HCT116 (cell line): ENCODE data around the gene MBD5. TPM values are rescaled to one million over a fixed set of nuclear protein-coding genes. Genes with fewer than 3 reads are reported as not detected.

Source experiments
- ATAC-seq: fragments of 200-7000 bp; cut with Tn5 transposase; 2 replicates; pipeline ENCODE4 v1.9.1; 2020; ENCODE audit warnings: mild to moderate bottlenecking, moderate library complexity
- BruUV-seq: library from RNA; stranded (reverse); fragments of 400-500 nt; replicated peaks from 2 replicates; lab custom pipeline; 2021; lab: Mats Ljungman, UMichigan
- CTCF ChIA-PET: fragments of 300-600 bp; sonication (Branson Sonifier 250); formaldehyde crosslinking; loops from one replicate; lab custom pipeline; 2021; ENCODE audit warnings: antibody characterized with exemption; lab: Charles Lee
- POLR2A ChIA-PET: fragments of 300-600, 350-600 bp; sonication (Branson Sonifier 250); formaldehyde crosslinking; loops from one replicate; lab custom pipeline; 2021; ENCODE audit warnings: antibody characterized with exemption; lab: Charles Lee
- RAD21 ChIA-PET, 2 experiments: fragments of 300-600 bp; sonication (Branson Sonifier 250); formaldehyde crosslinking; loops; one replicate each; lab custom pipeline; 2023; ENCODE audit warnings: low total read pairs in 2 of 2; ENCODE audit not compliant: uncharacterized antibody in 2 of 2, unreplicated experiment in 2 of 2, low non-redundant PET in 1 of 2; lab: Charles Lee
- DNase-seq: peaks from one replicate; pipeline ENCODE4 v3.0.0-alpha.2; 2010; ENCODE audit warnings: low read depth, low spot score
- H2AFZ ChIP-seq: fragments of 200-600 bp; shearing (Covaris generic), sonication (generic); 2 replicates; pipeline ENCODE4 v1.6.1; 2017; ENCODE audit warnings: low read depth, mixed run types, mixed read lengths, antibody characterized with exemption, low read length; ENCODE audit not compliant: poor library complexity, severe bottlenecking
- H3K27ac ChIP-seq: 2 replicates; pipeline ENCODE4 v1.5.1; 2012; ENCODE audit warnings: low read depth, low read length
- H3K27me3 ChIP-seq: fragments of 200-600 bp; sonication (generic); 2 replicates; pipeline ENCODE4 v1.6.1; 2016; ENCODE audit warnings: mixed run types, low read length, mixed read lengths; ENCODE audit not compliant: insufficient read depth
- H3K36me3 ChIP-seq, 2 experiments: fragments of 200-500 bp in 1 of 2; fragments of 200-600 bp in 1 of 2; sonication (Bioruptor generic) in 1 of 2; sonication (generic) in 1 of 2; 2 replicates each; pipeline versions ENCODE4 v1.5.1 to v1.6.1; 2014 to 2016; ENCODE audit warnings: low read length in 2 of 2, inconsistent platforms in 1 of 2, mixed read lengths in 1 of 2, mixed run types in 1 of 2; ENCODE audit not compliant: insufficient read depth in 2 of 2, control insufficient read depth in 1 of 2
- H3K4me1 ChIP-seq, 2 experiments: fragments of 200-600 bp in 1 of 2; sonication (generic) in 1 of 2; 2 replicates each; pipeline versions ENCODE4 v1.5.1 to v1.6.1; 2012 to 2017; ENCODE audit warnings: low read length in 2 of 2, inconsistent platforms in 1 of 2, mild to moderate bottlenecking in 1 of 2, mixed read lengths in 1 of 2, mixed run types in 1 of 2, moderate library complexity in 1 of 2; ENCODE audit not compliant: insufficient read depth in 2 of 2, control insufficient read depth in 1 of 2
- H3K4me2 ChIP-seq: fragments of 200-600 bp; sonication (generic); 2 replicates; pipeline ENCODE4 v1.6.1; 2017; ENCODE audit warnings: mixed run types, low read length, mixed read lengths
- H3K4me3 ChIP-seq, 2 experiments: fragments of 200-600 bp in 1 of 2; sonication (generic) in 1 of 2; replicated peaks in 1 of 2; 2 replicates each; pipeline ENCODE4 v1.5.1; 2011 to 2016; ENCODE audit warnings: low read length in 2 of 2, control low read depth in 1 of 2, low read depth in 1 of 2, mild to moderate bottlenecking in 1 of 2, mixed read lengths in 1 of 2, mixed run types in 1 of 2
- H3K79me2 ChIP-seq: fragments of 200-600 bp; sonication (generic); 2 replicates; pipeline ENCODE4 v1.6.1; 2017; ENCODE audit warnings: mild to moderate bottlenecking, mixed run types, low read length, moderate library complexity, mixed read lengths; ENCODE audit not compliant: insufficient read depth
- H3K9ac ChIP-seq: fragments of 200-600 bp; sonication (generic); 2 replicates; pipeline ENCODE4 v1.6.1; 2016; ENCODE audit warnings: low read length, mixed read lengths
- H3K9me2 ChIP-seq: fragments of 200-600 bp; sonication (generic), shearing (Covaris generic); 2 replicates; pipeline ENCODE4 v1.6.1; 2017; ENCODE audit warnings: mixed run types, mild to moderate bottlenecking, moderate library complexity; ENCODE audit not compliant: insufficient read depth
- H3K9me3 ChIP-seq, 2 experiments: fragments of 200-500 bp in 1 of 2; fragments of 200-600 bp in 1 of 2; sonication (Bioruptor generic) in 1 of 2; sonication (generic) in 1 of 2; 2 replicates each; pipeline ENCODE4 v1.6.1; 2014 to 2017; ENCODE audit warnings: low read length in 2 of 2, mixed read lengths in 2 of 2, inconsistent platforms in 1 of 2, low read depth in 1 of 2, mild to moderate bottlenecking in 1 of 2, mixed run types in 1 of 2, moderate library complexity in 1 of 2; ENCODE audit not compliant: control insufficient read depth in 1 of 2, insufficient read depth in 1 of 2
- H4K20me1 ChIP-seq: fragments of 200-600 bp; sonication (generic), shearing (Covaris generic); 2 replicates; pipeline ENCODE4 v1.6.1; 2017; ENCODE audit warnings: mixed run types, mild to moderate bottlenecking, moderate library complexity; ENCODE audit not compliant: insufficient read depth
- CTCF ChIP-seq, 3 experiments: fragments of 200-600 bp in 1 of 3; sonication (generic) in 1 of 3; IDR thresholded peaks in 2 of 3; conservative IDR thresholded peaks in 1 of 3; 2 replicates each; pipeline ENCODE4 v1.5.1; 2012 to 2017; ENCODE audit warnings: low read depth in 2 of 3, low read length in 2 of 3, antibody characterized with exemption in 1 of 3, borderline replicate concordance in 1 of 3, control low read depth in 1 of 3, mild to moderate bottlenecking in 1 of 3, mixed read lengths in 1 of 3, mixed run types in 1 of 3, moderate library complexity in 1 of 3; ENCODE audit not compliant: insufficient read depth in 1 of 3
- FOSL1 ChIP-seq: IDR thresholded peaks from 2 replicates; pipeline ENCODE4 v1.6.1; 2012; ENCODE audit warnings: low read depth
- JUND ChIP-seq: IDR thresholded peaks from 2 replicates; pipeline ENCODE4 v1.6.1; 2012
- RAD21 ChIP-seq: IDR thresholded peaks from 2 replicates; pipeline ENCODE4 v1.6.1; 2012; ENCODE audit warnings: low read depth, mild to moderate bottlenecking
- SIN3A ChIP-seq: IDR thresholded peaks from 2 replicates; pipeline ENCODE4 v1.6.1; 2012; ENCODE audit warnings: low read depth
- SP1 ChIP-seq: IDR thresholded peaks from 2 replicates; pipeline ENCODE4 v1.6.1; 2012; ENCODE audit warnings: low read depth
- ZBTB33 ChIP-seq: IDR thresholded peaks from 2 replicates; pipeline ENCODE4 v1.6.1; 2011; ENCODE audit warnings: mild to moderate bottlenecking, low read length, moderate library complexity; ENCODE audit not compliant: insufficient replicate concordance; ENCODE audit errors: extremely low read depth
- ZNF274 ChIP-seq: fragments of 200-500 bp; sonication (Bioruptor generic); IDR thresholded peaks from 2 replicates; pipeline ENCODE4 v1.6.1; 2014; ENCODE audit warnings: mild to moderate bottlenecking, low read depth, low read length, inconsistent platforms
- intact Hi-C: fragments of 100-400 bp; cut with micrococcal nuclease; formaldehyde crosslinking; loops from 2 replicates; pipeline ENCODE4 v1.10.0; 2022
- total RNA-seq: library from RNA; stranded (reverse); gene quantifications from one replicate; pipeline ENCODE4 v1.2.1, GENCODE V29; 2021; ENCODE audit not compliant: unreplicated experiment

MBD5 gene
- total RNA-seq, 1 experiment from 2014 or later: 20.5 TPM

GRCh38 chr2:148565272-148565894 lies 544.5 kb downstream of the MBD5 start:
- Histone ChIP-seq H3K27me3 (no peaks in the 10 kb centered on the region), H3K79me2 (no peaks in the 10 kb centered on the region), H3K9me2 (no peaks in the 10 kb centered on the region), H3K4me1 (no peaks in the 10 kb centered on the region), H3K9me3 (no peaks in the 10 kb centered on the region), H3K36me3 (no peaks in the 10 kb centered on the region), H4K20me1 (no peaks in the 10 kb centered on the region), H3K4me3 (no peak overlapping the region), H3K4me2 (no peak overlapping the region), H3K9ac (no peak overlapping the region), H3K27ac (no peak overlapping the region), H2AFZ (no peak overlapping the region)
- ATAC-seq (peak; percentile 74), DNase-seq (no peak)
- ChIA-PET CTCF (no interaction called here), POLR2A (no interaction called here), RAD21 (no interaction called here)
- TF ChIP-seq FOSL1: no peak
- TF ChIP-seq SIN3A: no peak
- no peak for TF ChIP-seq ZNF274
- TF ChIP-seq RAD21: peak; percentile 69
- TF ChIP-seq CTCF (IDR thresholded peaks at IDR 0.05 in 2 of 3, conservative IDR thresholded peaks at IDR 0.05 in 1 of 3; ENCODE audit: borderline replicate concordance in 1 of 3, insufficient read depth in 1 of 3, low read depth in 2 of 3, low read length in 2 of 3): peak in 2 of 3 experiments; percentile 41 to 45; a peak in 5 of 6 replicates
- no peak for TF ChIP-seq SP1
- no peak for TF ChIP-seq ZBTB33
- TF ChIP-seq JUND: no peak
- intact Hi-C loops: loop anchor here (5.0 kb wide), 1 partner anchor 422 kb away; no protein-coding TSS in a partner anchor
- no TSS peak for BruUV-seq

Other genes starting within 250 kb of the MBD5 start
- 9.4 TPM for gene ACVR2A, start 176.1 kb upstream of the MBD5 start, total RNA-seq
- 51.0 TPM for gene ORC4, start 354 bp upstream of the MBD5 start, total RNA-seq